Esophagus muscularis mucosa (tissue), 4 donors: ENCODE results near the gene PLEKHM1.
"Not testable (repeated sequence)": the region's sequence is repeated elsewhere in the genome, so short reads cannot be mapped to it uniquely, and the experiment has no call there.

Source experiments
- CTCF ChIP-seq, 3 experiments: fragments of 200-600 bp in 2 of 3; fragments of 450-650 bp in 1 of 3; sonication (generic) in 2 of 3; IDR thresholded peaks; one replicate each; pipeline ENCODE4 v1.5.1; 2017 to 2019; ENCODE audit warnings: antibody characterized with exemption in 3 of 3, mild to moderate bottlenecking in 2 of 3, moderate library complexity in 1 of 3
- EP300 ChIP-seq: sonication (generic); formaldehyde crosslinking; IDR thresholded peaks from one replicate; pipeline ENCODE4 v1.6.1; 2017; ENCODE audit warnings: antibody characterized with exemption
- POLR2A ChIP-seq: fragments of 450-650 bp; IDR thresholded peaks from one replicate; pipeline ENCODE4 v1.6.1; 2017; ENCODE audit warnings: antibody characterized with exemption, moderate library complexity, mild to moderate bottlenecking, low read depth
- POLR2AphosphoS5 ChIP-seq, 2 donors: sonication (generic); formaldehyde crosslinking; IDR thresholded peaks; one replicate each; pipeline ENCODE4 v1.6.1; 2017; ENCODE audit warnings: antibody characterized with exemption in 2 of 2

GRCh38 chr17:45452329-45453224 is 37.9 kb downstream of the PLEKHM1 start:
- not testable (repeated sequence) for TF ChIP-seq CTCF (IDR thresholded peaks at IDR 0.05); POLR2A; EP300; POLR2AphosphoS5 (IDR thresholded peaks at IDR 0.05)
